ENCODE results near the gene IGSF8.
"Not testable (repeated sequence)": the region's sequence is repeated elsewhere in the genome, so short reads cannot be mapped to it uniquely, and the experiment has no call there.

Gene IGSF8

DNA sequence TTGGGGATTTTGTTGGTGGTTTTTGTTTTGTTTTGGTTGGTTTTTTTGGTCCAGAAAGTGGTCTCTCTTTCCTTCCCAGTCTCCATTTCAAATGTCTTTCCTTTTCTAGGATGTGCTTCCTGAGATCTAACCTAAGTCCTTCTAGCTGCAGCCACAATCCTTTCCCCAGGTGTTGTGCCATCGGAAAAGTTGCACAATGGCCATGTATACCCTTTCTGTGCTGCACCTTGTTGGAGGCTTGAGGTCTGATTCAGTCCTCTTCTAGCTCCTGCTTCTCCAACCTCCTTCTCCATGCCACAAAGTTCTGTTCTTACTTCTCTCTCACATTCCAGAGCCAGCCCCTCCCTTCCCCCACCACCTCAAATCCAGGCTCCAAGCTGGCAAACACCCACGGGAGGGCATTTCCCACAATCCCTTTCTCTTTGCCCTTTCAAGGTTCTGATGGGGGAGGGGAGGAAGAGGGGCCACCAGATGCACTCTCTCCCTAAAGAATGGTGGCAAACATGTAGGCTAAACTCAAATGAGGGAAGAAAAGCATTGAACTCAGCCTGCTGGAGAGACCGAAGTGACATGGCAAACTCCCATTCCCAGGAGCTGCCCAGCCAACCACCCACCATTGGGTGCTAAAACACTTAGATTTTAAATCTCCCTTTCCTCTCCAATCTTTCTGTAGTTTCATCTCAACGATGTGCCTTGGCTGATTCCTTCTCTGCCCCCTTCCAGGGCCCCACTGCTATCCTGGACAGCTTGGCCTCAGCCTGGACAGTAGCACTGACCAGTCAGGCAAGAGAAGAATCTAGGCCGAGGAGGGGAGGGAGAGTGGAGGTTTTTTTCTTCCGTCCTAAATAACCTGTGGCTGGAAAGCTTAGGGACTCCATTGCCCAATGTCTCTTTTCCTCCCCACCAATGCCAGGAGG lies 31.3 kb downstream of the IGSF8 start:
- no peak for DNase-seq (ENCODE audit: low spot score)

DNA sequence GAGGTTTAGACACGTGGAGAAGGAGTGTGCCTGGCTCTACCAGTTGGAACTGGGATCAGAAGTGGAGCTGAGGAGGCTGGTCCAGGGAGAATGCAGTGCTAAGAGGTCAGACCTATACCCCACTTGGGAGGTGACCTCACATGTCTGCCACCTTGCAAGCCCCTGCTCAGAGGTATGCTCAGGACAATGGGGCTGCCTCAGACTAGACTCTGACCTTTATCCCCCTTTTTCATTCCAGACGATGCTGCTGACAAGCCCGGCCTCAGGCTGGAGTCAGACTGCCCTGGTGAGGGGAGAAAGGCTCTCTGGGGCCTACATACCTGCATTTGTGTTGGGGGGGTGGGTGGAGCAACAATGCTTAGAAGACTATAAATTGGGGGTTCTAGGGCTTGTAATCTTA lies 33.7 kb downstream of the IGSF8 start:
- DNase-seq (ENCODE audit: low spot score), result no peak

DNA sequence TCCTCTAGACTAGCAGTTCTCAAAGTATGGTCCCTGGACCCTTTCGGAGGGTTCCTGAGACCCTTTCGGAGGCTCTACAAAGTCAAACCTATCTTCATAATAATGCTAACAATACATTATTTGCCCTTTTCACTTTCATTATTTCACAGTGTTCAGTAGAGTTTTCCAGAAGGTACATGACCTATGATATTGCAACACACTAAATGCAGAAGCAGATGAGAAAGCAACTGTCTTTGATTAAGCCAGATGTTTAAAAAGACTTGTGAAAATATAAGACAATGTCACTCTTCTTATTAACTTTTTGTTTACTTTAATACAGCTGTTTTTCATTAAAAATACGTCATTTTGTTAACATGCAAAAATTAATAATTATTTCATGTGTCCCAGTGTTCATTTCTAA lies 34.3 kb downstream of the IGSF8 start:
- DNase-seq (ENCODE audit: low spot score), result no peak

DNA sequence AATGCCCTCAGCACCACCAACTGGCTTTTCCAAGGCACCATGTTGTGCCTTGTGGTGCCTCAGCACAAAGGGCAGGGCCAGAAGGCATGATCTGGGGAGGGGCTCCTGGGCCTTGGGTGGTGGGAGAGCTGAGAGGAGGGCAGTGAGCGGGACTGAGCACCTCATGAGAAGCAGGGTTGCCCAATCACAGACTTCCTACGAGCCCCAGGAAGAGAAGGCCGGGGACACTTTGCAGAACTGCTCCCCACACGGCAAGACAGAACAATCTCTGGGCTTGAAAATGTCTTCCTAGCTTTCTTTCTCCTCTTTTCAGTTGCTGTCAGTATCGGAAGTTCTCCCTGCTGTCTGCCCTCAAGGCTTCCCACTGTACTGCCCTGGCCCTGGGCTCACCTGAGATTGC lies 35.2 kb downstream of the IGSF8 start:
- DNase-seq (ENCODE audit: low spot score), result no peak

DNA sequence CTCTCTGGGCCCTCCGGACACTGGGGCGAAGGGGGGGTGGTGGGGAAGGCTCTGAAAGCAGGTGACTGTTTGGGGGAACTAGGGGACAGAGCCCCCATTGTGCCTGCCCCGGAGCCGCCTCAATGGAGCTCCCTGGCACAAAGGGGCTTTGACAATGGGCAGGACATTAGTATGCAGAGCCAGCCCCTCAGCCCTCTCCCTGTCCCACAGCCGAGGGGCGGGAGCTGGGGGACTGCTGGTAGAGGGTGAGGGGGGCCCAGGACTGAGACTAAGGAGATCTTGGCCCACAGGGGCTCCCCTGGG lies 36.2 kb downstream of the IGSF8 start:
- DNase-seq (ENCODE audit: low spot score), result no peak

DNA sequence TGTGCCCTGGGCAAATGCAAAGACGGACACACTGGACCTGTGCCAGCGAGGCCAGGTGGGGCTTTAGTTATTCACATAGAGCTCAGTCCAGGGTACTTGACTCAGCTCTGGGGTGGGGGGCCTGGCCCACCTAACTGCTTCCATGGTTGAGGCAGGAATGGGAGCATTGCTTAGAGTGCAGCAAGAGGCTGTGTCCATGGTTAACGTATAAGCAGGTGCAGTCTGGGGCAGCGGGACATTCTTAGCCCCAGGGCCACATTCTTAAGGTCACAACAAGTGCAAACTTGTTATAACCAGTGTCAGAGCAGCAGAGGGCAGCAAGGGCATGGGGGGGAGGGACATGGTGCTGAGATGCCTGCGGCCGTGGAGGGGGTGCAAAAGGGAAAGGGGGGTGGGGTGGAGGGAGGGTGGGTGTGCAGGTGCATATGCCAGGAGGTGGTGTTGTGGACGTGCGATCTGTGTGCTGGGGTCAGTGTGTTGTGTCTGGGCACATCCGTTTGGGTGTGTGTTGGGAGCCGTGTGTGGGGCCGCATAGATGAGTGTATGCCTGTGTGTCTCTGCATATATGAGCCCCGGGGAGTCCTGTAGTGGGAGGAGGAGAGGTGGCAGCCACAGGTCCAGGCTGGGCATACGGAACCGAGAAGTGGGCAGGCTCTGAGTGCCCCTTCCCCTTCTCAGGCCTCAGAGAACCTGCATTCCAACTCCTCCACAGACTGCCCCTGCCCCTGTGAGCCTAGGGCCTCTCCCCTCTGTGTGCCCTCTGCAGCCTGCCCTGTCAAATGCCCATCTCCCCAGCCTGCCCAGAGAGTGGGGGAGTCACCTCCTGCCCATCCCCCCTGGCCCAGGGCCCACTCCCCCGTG lies 36.8 kb downstream of the IGSF8 start:
- DNase-seq (ENCODE audit: low spot score), result no peak

DNA sequence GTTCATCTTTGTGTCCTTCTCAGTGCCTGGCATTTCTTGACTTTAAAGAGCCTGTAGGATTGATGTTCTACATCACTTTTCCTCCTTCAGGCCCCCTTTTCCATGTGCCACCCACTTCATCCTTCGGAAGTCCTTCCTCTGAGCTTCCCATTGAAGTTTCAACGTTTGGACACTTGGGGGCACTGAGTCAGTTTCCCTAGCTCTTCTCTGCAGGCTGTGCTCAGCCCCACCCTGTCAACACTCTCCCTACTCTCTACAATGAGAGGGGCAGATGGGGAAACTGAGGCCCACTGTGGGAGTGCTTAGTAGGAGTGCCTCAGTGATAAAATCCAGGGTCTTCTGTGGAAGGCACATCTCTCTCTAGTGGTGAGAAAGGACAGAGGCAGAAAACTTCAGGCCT lies 40.3 kb downstream of the IGSF8 start:
- no peak for DNase-seq (ENCODE audit: low spot score)

DNA sequence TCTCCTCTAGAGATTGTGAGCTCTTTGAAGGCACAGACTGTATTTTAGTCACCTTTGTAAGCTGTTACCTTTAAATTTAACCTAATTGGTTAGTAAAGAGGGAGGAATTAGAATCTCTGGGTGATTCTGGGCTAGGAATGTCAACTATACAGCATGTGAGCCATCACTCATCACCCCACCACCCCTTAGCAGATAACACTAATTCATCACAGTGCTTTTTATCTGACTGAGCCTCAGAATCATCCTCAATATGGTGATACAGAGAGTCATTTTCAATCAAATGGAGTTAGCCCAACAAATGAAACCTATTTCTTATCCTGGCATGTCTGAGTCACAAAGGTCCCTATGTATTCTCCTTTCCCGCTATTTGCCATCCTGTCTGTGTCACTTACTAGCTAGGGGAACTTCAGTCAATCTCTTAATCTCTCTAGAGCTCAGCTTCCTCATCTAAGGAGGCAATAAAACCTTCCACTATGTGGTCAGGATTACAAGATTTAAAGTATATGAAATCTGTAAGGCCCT lies 41.7 kb downstream of the IGSF8 start:
- no peak for DNase-seq (ENCODE audit: low spot score)

DNA sequence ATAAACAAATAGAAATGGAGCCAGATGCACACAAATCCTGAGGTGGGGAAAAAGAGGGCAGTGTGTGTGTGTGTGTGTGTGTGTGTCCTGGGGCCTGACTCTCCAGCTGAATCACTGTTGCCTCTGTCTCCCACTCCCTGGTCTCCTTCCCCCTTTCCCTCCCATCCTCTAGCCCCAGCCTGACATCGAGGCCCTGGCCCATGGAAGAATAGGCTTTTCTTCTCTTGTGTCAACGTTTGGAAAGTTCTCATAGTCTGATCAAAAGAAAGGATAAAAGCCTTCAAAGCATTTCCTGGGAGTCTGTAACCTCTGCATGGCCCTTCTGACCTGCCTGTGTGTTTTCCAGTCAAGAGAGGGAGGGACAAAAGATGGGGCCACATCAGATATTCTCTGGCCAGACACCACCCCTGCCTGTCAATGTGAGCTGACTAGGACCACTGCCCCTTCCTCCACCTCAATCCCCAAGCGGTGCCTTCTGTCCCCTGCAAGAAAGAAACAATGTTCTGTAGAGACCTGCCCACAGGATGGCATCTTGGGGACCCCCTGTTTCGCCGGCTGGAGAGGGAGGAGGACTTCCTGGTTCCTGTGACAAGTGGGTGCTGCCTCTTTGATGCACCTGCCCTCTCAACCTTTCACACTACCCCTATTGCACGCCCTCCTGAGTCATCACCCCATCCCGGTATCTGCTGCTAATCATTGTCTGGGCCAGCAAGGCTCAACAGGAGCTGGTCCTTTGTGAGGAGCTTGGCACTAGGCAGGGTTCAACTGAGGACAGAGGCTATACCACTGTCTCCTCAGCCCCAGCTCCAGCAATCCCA lies 44.7 kb downstream of the IGSF8 start:
- no peak for DNase-seq (ENCODE audit: low spot score)

DNA sequence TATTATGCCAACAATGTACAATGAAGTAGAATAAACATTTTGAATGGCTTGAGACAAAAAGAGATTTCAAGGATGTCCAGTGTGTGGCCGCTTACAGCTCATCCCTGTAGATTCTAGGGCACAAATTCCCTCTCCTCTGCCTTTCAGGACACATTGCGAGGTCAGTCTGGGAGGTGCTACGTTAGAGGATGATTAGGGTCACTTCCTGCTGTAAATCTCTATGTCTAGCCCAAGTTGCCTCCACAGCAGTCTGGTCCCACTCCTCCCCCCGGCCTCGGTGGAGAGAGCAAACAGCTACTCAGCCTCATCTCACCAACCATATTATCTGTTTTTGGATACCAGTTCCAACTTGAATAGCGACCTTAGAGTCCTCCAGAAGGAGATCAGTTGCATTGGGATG lies 45.5 kb downstream of the IGSF8 start:
- no peak for DNase-seq (ENCODE audit: low spot score)

DNA sequence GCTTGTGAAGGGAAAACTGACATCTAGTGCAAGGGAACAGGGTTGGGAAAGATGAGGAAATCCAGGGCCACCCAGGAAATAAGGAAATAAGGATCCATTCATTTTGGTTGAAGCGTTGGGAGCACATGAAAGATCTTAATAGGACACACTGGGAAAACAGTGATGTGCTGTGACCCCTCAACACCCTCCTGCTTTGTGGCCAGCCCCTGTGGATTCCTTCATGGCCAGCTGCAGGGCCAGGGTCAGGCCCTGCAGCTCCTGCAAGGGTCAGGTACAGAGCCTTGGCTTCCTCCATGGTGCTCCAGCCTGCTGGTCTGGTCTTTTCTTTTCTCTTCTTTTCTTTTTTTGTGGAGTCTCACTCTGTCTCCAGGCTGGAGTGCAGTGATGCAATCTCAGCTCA lies 47.8 kb downstream of the IGSF8 start:
- DNase-seq (ENCODE audit: low spot score), result no peak

DNA sequence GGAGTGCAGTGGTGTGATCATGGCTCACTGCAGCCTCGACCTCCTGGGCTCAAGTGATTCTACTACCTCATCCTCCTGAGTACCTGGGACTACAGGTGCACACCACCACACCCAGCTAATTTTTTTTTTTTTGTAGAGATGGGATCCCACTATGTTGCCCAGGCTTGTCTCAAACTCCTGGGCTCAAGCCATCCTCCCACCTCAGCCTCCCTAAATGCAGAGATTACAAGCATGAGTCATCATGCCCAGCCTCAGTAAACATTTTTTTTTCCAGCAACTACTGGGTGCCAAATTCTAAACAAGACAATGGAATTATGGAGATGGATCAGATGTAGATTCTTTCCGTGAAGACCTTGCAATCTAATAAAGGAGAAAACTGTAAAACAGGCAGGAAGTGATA lies 48.2 kb downstream of the IGSF8 start:
- DNase-seq (ENCODE audit: low spot score), result not testable (repeated sequence)

DNA sequence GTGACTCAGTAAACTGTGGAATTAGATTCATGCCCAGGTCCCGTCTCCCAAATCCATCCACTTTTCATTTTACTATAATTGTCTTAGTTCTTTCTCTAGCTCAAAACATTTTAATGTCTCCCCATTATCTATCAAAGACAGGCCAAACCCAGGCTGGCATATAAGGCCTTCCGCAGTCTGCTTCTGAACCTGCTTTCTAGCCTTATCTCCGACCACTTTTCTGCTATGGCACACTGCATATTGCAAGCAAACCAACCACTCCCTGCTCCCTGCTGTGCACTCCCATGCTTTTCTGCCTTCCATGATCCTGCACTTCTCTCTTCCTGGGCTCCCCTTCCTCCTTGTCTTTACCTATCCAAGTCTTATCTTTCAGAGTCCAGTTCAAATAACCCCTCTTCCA lies 49.3 kb downstream of the IGSF8 start:
- DNase-seq (ENCODE audit: low spot score), result no peak

DNA sequence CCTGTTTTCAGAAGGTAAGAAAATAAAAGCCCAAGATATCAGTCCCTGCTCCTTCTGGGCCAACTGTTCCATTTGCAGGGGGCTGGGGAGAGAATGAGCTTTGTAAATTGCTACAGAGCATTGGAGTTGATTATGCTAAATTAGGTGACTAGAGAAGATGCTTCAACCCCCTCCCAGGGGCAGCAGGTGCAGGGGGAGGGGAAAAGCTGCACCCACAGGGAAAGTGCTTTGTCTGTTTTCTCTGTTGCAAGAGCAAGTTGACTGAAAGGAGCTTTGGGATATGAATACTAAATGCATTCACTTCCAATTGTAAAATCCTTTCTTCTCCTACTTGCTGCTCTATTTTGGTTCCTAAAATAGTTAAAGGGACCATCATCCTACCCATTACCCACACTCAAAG lies 50.1 kb downstream of the IGSF8 start:
- no peak for DNase-seq (ENCODE audit: low spot score)

DNA sequence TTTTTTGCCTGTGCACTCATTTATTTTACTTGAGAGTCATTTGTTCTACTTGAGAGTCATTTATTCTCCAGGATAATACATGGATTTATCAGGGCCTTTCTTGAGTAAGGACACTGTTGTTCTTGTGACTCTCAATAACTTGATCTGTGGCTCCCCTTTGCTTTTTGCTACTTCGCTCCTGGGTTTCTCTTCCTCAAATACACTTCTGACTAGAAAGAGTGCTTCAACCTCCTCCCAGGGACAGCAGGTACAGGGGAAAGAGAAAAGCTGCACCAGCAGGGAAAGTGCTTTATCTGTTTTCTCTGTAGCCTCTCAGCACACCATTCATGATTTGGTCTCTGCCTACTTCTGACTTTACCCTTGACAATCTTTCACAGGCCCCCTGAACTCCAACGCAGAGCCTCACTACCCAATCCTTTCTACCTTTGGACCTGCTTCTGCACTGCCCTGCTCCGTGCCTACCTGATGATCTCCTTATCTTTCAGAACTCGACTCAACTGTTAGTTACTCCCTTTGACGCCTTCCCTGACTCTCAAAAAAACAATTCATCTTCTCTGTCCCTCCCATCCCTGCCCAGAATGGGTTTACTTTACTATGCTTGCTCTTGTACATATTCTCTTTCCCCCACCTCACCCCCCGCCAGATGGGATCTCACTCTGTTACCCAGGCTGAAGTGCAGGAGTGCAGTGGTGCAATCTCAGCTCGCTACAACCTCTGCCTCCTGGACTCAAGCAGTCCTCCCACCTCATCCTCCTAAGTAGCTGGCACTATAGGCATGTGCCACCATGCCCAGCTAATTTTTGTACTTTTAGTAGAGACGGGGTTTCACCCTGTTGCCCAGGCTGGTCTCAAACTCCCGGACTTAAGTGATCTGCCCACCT lies 51.1 kb downstream of the IGSF8 start:
- peak; percentile 55 for DNase-seq (ENCODE audit: low spot score)

DNA sequence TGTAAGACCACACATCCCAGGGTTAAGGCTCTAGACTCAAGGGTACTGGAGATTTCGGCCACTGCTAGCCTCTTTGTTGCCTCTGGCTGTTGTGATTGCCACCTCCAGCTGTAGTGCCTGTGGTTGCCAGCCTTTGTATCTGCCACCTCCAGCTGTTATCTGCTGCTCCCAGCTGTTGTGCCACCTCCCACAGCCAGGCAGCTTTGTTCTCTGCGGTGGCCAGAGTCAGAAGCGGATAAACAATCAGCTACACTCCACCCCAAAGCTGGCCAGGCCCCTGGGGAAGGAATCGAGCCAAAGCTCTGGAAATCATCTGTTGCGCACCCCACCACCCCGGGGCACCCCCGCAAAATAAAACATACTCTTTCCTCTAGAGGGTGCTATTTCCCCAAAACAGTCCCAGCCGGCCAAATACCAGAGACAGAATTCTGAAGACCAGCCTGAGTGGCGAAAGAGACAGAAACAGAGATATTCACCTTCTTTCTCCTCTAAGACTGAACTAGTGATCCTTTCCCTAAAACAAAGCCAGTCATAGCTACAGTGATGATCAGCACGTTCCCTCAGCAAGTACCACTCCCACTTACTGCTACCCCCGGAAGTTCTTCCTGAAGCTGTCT lies 51.8 kb downstream of the IGSF8 start:
- DNase-seq (ENCODE audit: low spot score), result peak; percentile 87

DNA sequence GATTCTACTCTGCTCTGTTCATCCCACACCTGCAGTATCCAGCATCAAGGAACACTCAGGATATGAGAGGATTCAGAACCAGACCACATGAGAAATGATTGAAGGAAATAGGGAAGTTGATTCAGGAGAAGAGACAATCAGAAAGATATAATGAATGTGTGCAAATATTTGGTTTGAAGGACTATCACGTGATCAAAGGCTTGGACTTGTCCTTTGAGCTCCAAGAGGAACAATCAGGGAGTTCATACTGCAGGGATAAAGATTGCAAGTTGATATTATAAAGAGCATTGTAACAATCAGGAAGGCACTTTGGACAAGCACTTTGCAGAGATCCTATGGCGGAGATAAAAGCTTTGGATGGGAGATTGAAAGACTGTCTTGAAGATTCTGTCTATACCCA lies 52.8 kb downstream of the IGSF8 start:
- no peak for DNase-seq (ENCODE audit: low spot score)

DNA sequence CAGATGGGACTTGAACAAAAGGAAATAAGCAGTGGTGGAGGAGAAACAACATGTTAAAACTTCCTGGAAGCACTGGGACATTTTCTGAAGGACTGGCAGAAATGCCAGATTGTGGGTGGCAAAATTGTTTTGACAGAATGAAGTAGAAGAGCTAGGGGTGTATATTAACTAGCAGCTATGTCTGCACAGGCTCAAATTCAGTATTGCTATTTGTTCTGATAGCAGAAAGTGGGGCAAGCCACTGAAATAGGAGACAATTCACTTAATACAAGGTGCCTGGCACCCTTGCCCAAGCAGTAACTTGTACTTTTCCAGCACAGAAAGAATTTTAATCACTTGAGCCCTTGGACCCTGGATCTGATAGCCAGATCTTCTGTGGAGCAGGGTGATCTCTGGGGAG lies 54.9 kb downstream of the IGSF8 start:
- no peak for DNase-seq (ENCODE audit: low spot score)

Data from NAMALWA (cell line).